Fibroblast of the aortic adventitia (primary cell): ENCODE results near the gene ABHD3. TPM values are rescaled to one million over a fixed set of nuclear protein-coding genes. Genes with fewer than 3 reads are reported as not detected.

Experiments used
- DNase-seq: peaks from one replicate; pipeline ENCODE4 v3.0.0-alpha.2; 2010; ENCODE audit warnings: low read depth
- H3K4me3 ChIP-seq: 2 replicates; pipeline ENCODE4 v1.5.1; 2011; ENCODE audit warnings: low read depth, mild to moderate bottlenecking, control low read depth, low read length, moderate library complexity
- total RNA-seq: library from RNA; depleted of rRNA; stranded (reverse); fragments of >200 nt; gene quantifications from 2 replicates; pipeline ENCODE4 v1.2.3, GENCODE V29; 2012; ENCODE audit warnings: low replicate concordance
- TF ChIP-seq, protein P1 (sequence below): IDR thresholded peaks from 2 replicates; pipeline ENCODE4 v1.5.1; 2011; ENCODE audit warnings: mild to moderate bottlenecking, low read length, control low read depth, inconsistent platforms; ENCODE audit not compliant: insufficient read depth

ABHD3 gene, protein sequence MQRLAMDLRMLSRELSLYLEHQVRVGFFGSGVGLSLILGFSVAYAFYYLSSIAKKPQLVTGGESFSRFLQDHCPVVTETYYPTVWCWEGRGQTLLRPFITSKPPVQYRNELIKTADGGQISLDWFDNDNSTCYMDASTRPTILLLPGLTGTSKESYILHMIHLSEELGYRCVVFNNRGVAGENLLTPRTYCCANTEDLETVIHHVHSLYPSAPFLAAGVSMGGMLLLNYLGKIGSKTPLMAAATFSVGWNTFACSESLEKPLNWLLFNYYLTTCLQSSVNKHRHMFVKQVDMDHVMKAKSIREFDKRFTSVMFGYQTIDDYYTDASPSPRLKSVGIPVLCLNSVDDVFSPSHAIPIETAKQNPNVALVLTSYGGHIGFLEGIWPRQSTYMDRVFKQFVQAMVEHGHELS
- total RNA-seq: 1.1 and 5.5 TPM in 2 replicates

DNA sequence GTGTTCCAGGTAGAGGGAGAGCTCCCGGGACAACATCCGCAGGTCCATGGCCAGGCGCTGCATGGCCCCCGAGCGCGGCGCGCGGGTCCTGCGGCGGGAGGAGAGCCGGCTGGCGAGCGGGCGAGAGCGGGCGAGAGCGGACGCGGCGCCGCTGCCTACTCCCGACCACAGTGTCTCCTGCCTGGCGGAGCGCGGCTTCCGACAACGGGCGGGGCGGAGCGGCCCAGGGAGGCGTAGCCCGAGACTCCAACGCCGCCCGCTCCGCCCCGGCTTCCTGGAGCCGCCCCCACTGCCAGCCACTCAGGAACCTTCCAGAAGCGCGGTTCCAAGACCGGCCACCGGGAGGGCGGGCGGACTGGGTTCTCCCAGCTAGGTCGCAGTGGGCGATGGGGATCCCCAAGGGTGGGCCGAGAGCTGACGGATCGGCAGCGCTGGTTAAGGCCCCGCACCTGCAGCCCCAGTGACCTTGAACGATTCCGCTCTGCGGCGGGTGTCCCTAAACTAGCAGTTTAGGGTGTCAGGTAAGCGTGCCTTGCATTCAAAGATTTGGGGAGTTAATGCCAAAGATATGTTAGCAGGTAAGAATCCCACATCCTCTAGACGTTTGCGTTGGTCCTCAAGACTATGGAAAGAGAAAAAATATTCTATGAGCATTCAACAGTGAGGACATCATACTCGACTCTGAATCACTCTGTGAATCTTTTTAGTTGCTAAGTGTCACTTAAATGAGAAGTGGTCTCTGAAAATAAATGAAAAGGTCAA is at the start of gene ABHD3:
ABHD3 (minus strand) TSS at position 172 of the 762 bp plus-strand sequence; CDS start at position 63, 109 bp downstream.
- DNase-seq: peak; percentile 82
- TF ChIP-seq, protein P1, sequence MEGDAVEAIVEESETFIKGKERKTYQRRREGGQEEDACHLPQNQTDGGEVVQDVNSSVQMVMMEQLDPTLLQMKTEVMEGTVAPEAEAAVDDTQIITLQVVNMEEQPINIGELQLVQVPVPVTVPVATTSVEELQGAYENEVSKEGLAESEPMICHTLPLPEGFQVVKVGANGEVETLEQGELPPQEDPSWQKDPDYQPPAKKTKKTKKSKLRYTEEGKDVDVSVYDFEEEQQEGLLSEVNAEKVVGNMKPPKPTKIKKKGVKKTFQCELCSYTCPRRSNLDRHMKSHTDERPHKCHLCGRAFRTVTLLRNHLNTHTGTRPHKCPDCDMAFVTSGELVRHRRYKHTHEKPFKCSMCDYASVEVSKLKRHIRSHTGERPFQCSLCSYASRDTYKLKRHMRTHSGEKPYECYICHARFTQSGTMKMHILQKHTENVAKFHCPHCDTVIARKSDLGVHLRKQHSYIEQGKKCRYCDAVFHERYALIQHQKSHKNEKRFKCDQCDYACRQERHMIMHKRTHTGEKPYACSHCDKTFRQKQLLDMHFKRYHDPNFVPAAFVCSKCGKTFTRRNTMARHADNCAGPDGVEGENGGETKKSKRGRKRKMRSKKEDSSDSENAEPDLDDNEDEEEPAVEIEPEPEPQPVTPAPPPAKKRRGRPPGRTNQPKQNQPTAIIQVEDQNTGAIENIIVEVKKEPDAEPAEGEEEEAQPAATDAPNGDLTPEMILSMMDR: peak; percentile 72
- H3K4me3 ChIP-seq: peak within 1 kb of the TSS; percentile 86

DNA sequence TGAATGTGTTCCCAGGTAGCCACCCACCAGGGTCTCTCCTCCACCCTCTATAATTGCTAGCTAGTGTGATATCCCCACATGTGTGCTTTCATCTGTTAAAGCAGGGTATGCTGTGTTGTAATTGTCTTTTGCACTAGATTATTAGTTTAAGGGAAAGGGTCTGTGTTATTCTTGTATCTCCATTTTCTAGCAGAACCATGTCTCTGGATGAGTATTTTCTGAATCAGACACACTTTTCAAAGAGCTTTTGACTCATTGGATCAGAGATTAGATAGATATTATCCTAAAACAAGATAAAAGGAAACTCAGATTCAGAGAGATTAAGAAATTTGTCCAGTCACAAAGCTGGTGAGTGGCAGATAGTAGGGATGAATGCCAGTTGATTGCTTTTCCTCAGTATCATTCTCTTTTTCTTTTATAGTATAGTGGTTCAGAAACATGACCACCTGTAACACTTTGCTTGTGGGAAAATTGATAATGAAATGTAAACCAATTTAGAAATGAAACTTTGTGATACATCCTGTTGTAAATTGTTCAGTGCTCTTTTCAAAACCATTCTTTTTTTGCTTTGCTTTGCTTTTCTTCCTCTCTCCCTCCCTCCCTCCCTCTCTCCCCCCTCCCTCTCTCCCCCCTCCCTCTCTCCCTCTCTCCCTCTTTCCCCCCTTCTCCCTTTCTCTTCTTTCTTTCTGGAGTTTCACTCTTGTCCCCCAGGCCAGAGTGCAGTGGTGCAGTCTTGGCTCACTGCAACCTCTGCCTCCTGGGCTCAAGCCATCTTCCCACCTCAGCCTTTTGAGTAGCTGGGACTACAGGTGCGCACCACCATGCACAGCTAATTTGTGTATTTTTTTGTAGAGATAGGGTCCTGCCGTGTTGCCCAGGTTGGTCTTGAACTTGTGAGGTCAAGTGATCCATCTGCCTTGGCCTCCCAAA is 43.5 kb upstream of the ABHD3 start:
- H3K4me3 ChIP-seq: no peak overlapping the region
- no peak for DNase-seq
- TF ChIP-seq, protein P1: no peak

DNA sequence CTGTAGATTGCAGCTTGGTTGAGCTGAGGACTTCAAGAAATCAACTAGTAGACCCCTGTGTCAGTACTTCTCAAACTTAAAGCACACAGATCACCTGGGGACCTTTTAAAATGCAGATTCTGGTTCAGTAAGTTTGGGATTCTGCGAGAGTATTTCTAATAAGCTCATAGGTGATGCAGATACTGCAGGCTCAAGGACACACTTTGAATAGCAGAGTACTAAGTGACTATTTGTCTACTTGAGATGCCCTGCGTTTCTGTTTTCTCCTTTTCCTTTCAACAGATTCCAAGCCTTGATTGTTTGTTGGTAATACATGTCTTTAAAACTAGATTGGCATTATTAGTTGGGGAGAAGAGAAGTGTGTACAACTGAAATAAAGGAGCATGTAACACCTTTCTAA is 42.7 kb upstream of the ABHD3 start:
- TF ChIP-seq, protein P1: no peak
- no peak for DNase-seq
- H3K4me3 ChIP-seq: no peak overlapping the region

DNA sequence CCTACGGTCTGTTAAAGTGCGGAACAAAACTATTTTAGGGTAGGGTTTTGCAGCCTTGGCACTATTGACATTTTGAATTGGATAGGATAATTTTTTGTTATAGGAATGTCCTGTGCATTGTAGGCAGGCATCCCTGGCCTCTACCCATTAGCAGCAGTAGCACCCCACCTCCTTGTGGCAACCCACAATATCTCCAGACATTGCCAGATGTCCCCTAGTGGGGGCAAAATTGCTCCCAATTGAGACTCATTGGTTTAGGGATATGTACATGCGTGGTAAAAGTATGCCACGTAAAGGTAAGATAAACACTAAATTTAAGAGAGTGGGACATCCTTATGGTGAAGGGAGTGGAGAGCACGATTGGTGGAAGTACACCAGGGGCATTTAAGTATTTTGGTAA is 40.7 kb upstream of the ABHD3 start:
- TF ChIP-seq, protein P1: no peak
- H3K4me3 ChIP-seq: no peak overlapping the region
- DNase-seq: no peak

DNA sequence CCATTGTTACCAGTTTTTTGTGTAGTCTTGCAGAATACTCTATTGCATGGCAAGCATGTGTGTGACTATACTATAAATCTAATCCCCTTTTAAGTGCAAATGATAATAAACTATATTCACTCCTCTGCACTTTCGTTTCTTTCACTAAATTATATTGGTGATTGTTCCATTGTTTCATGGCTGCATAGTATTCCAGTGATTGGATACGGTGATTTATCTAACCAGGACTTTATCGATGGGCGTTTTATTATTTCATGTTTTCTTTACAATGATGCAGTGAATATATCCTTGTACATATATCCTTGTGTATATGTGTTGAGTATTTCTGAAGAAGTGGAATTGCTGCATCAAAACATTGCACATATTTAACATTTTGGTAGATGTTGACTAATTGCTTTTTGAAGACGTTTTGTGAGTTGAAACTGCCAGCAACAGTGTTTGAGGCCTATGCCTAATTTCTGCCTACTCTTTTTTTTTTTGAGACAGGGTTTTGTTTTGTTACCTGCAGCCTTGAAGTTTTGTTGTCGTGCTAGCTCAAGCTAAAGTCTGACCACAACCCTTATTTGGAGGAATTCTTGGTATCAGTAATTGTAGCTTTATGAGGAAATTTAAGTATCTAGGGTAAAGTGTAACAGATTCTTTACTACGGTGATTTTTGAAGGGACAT is 38.7 kb upstream of the ABHD3 start:
- TF ChIP-seq, protein P1: no peak
- H3K4me3 ChIP-seq: no peak overlapping the region
- DNase-seq: no peak

DNA sequence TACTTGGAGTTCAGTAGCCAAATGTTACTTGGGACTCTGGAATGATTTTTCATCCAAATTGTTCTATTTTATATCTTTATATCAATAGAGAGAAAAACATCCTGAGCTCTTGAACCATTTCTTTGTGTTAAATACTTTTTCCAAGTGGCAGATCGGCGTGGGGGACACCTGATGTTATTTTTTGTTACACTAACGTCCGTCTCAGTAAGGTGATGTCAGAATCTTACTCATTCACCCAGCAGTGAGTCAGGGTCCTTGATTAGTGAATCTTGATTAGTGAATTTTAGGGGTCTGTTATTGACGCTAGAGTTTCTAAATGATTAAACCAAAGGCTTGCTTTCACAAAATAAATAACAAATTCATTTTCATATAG is 37.7 kb upstream of the ABHD3 start:
- DNase-seq: no peak
- TF ChIP-seq, protein P1: no peak
- H3K4me3 ChIP-seq: peak overlapping the region; percentile 91
